KOPT-K1 (cell line): ENCODE results near the gene PARD6G.
"Not testable (repeated sequence)": the region's sequence is repeated elsewhere in the genome, so short reads cannot be mapped to it uniquely, and the experiment has no call there.

ENCODE experiments used
- H3K27ac ChIP-seq: fragments of 200-600 bp; sonication (generic); 2 replicates; pipeline ENCODE4 v1.5.1; 2016; ENCODE audit warnings: antibody characterized with exemption, mild to moderate bottlenecking, low read depth, low read length; ENCODE audit not compliant: poor library complexity, severe bottlenecking
- H3K36me3 ChIP-seq: fragments of 200-600 bp; sonication (generic); 2 replicates; pipeline ENCODE4 v1.5.1; 2017; ENCODE audit warnings: antibody characterized with exemption, mild to moderate bottlenecking, low read length, moderate library complexity; ENCODE audit not compliant: insufficient read depth
- H3K9me3 ChIP-seq: fragments of 200-600 bp; sonication (generic); 2 replicates; pipeline ENCODE4 v1.5.1; 2017; ENCODE audit warnings: antibody characterized with exemption, low read length, mild to moderate bottlenecking; ENCODE audit not compliant: insufficient read depth, poor library complexity, severe bottlenecking

The PARD6G gene

DNA sequence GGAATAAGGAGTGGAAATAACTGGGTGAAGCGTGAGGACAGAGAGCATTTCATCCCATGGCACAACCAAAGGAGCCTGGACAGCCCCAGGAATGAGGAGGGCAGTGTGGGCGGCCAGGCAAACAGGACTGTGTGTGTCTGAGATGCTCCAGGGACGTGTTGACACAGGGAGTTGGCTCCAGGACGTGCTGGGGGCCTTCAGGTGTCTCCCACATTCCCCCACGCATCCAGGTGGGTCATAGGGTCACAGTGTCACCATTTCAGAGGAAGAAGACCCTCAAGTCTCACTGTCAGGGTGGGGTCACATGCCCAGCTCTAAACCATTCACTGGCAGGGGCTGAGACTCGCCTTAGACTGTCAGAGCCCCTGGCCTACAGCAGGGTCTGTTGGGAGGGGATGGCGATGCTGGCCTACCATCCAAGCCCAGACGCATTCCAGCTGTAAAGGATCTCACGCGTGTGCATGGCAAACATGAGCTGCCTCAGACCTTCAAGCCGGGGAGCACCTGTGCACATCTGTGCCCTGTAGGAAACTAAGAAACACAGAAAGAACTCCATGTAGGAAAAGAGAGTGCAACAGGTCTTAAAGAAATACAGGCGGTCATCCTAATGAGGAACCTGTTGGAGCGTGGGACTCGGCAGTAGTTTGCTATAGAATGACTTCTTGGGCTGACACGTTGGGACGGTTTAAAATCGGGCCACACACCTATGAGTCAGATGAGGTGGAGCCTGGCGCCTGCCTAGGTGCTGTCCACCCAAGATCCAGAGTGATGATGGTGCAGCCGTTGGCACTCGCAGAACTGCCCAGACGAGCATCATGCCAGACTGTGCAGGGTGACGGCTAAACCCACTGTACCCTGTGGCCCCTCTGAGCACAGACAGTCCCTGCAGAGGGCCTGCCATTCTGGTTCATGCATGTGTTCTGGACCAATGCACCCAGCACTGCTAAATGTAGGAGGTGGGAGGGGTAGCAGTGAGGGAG, 17.3 kb downstream of the PARD6G start:
- Histone ChIP-seq H3K9me3 (no peaks in the 10 kb centered on the region), H3K36me3 (no peaks in the 10 kb centered on the region), H3K27ac (no peak overlapping the region)

GRCh38 chr18:80229363-80229762, 18.0 kb downstream of the PARD6G start:
- no peak overlapping the region for H3K27ac ChIP-seq
- H3K9me3 ChIP-seq = no peaks in the 10 kb centered on the region
- no peaks in the 10 kb centered on the region for H3K36me3 ChIP-seq

DNA sequence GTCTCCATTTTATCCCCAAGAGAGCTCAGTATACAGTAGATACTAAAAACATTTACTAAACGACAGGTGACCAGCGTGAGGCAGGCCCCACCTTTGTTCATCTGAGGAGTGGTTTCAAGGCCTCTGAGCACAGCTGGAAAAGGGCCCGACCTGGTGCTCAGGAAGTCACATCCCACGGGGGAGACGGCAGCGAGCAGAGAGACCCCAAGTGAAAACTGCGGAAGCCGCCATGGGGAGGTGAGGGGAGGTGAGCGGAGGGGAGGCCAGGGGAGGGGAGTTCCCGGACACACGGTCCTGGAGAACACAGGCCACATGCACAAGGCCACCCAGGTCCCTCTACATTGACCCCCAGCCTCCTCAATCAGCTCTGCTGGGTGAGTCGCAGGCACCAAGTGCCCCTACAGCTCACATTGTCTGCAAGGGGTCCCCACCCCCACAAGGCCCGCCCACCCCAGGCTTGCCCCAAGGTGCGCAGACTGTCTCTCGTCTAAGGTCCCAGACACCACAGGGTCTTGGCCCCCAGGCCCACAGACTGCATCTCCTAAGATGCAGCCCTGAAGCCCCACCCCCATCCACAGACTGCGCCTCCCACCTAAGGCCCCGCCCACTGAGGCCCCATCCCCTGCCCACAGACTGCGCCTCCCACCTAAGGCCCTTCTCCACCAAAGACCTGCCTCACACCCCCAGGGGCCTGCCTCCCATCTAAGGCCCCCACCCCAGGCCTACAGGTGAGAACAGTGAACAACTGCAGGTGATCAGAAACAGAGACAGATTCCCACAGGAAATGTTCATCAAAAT, 19.1 kb downstream of the PARD6G start:
- Histone ChIP-seq H3K27ac (no peak overlapping the region), H3K36me3 (no peaks in the 10 kb centered on the region), H3K9me3 (no peaks in the 10 kb centered on the region)

DNA sequence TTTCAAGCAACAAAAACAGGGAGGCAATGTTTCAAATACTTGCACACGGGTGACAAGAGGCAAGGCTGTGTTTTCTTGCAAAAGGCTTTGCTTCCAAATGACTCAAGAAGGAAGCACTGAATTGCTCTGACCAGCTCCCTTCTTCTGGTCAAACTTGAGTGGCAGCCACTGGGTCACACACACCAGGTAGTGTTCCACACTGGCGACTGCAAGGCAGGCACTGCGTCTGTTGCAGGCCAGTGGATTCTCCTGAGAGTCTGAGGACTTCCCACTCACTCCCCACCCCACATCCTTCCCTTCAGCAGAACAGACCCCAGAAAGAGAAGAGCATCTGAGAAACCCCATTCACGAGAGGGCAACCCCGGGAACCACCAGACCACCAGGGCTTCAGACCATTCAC, 19.8 kb downstream of the PARD6G start:
- Histone ChIP-seq H3K36me3 (no peaks in the 10 kb centered on the region), H3K27ac (no peak overlapping the region), H3K9me3 (peaks cover under 1% of the 10 kb centered on the region)

- no peak overlapping the region for H3K27ac ChIP-seq
Measured at GRCh38 chr18:80225685-80226084, 21.6 kb downstream of the PARD6G start.

DNA sequence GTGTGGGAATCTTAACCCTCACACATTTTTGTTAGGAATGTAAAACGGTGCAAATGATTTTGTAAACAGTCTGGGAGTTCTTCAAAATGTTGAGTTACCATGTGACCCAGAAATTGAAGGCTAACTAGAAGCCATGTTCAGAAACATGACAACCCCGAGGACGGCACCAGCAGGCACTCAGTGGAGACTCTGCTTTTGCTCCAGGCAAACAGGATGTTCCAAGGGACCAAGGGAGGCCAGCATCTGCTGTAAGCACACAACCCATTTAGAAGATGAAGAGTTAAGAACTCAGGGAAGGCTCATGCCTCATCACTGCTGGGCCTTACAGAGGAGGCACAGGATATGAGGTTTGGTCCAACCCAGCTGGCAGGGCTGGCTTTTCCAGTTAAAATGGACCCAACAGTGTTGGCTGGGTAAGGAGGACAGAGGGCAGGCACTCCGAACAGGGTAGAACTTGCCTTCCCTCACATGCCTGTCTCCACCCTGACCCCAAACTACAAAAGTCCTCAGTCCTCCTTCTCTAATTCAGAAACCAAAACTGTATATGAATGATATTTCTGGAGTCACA, 23.6 kb downstream of the PARD6G start:
- H3K27ac ChIP-seq = no peak overlapping the region
- H3K36me3 ChIP-seq = no peaks in the 10 kb centered on the region
- H3K9me3 ChIP-seq = peaks cover 16% of the 10 kb centered on the region

More at GRCh38 chr18:80225685-80226084, 21.6 kb downstream of the PARD6G start:
- H3K9me3 ChIP-seq = peaks cover 13% of the 10 kb centered on the region
- no peaks in the 10 kb centered on the region for H3K36me3 ChIP-seq

- H3K36me3 ChIP-seq, H3K27ac ChIP-seq: not testable (repeated sequence)
- H3K9me3 ChIP-seq = peaks cover 17% of the 10 kb centered on the region
Measured at GRCh38 chr18:80219488-80219887, 27.8 kb downstream of the PARD6G start.

- H3K27ac ChIP-seq = no peak overlapping the region
- H3K9me3 ChIP-seq = peaks cover 23% of the 10 kb centered on the region
- no peaks in the 10 kb centered on the region for H3K36me3 ChIP-seq
Measured at GRCh38 chr18:80218341-80219227, 28.7 kb downstream of the PARD6G start.

GRCh38 chr18:80213182-80213581, 34.1 kb downstream of the PARD6G start:
- Histone ChIP-seq H3K36me3 (no peaks in the 10 kb centered on the region), H3K27ac (no peak overlapping the region), H3K9me3 (peaks cover 7% of the 10 kb centered on the region)

- peaks cover 7% of the 10 kb centered on the region for H3K9me3 ChIP-seq
- no peak overlapping the region for H3K27ac ChIP-seq
- H3K36me3 ChIP-seq = no peaks in the 10 kb centered on the region
Measured at GRCh38 chr18:80210312-80211083, 36.8 kb downstream of the PARD6G start.

DNA sequence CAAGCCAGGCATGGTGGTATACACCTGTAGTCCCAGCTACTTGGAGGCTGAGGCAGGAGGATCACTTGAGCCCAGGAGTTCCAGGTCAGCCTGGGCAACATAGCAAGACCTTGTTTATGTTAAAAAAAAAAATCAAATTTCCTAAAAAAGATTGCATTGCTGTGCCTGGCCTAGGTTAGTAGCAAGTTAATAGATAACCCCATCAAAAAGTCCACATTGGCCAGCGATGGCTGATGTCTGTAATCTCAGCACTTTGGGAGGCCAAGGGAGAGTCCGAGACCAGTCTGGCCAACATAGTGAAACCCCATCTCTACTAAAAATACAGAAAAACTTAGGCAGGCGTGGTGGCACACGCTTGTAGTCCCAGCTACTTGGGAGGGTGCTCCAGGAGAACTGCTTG, 38.7 kb downstream of the PARD6G start:
- no peaks in the 10 kb centered on the region for H3K36me3 ChIP-seq
- H3K9me3 ChIP-seq = no peaks in the 10 kb centered on the region
- H3K27ac ChIP-seq = no peak overlapping the region

GRCh38 chr18:80205294-80205693, 42.0 kb downstream of the PARD6G start:
- H3K9me3 ChIP-seq = no peaks in the 10 kb centered on the region
- H3K36me3 ChIP-seq = no peaks in the 10 kb centered on the region

DNA sequence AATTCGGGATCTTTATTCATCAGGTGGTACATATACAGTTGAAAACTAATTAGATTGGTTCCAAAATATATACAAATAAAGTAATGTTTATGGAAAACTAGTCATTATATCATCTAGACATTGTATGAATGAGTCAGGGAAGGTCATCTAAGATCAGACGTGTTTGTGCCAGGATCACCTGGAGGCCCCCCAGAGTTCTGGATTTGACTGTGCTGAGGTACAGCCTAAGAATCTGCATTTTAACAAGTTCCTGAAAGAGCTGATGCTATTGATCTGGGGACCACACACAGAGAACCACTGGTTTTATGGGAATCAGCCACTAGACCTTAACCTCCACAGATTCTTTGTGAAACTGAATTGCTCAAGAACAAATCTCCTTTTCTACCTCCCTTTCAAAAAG, 43.2 kb downstream of the PARD6G start:
- Histone ChIP-seq H3K27ac (no peak overlapping the region), H3K9me3 (no peaks in the 10 kb centered on the region)

More at GRCh38 chr18:80205294-80205693, 42.0 kb downstream of the PARD6G start:
- H3K27ac ChIP-seq = no peak overlapping the region

GRCh38 chr18:80203249-80203648, 44.1 kb downstream of the PARD6G start:
- Histone ChIP-seq H3K36me3 (no peaks in the 10 kb centered on the region), H3K27ac (no peak overlapping the region), H3K9me3 (no peaks in the 10 kb centered on the region)

More for the DNA sequence above, 43.2 kb downstream of the PARD6G start:
- no peaks in the 10 kb centered on the region for H3K36me3 ChIP-seq
